HL-60 (cell line): ENCODE data around the gene ERVK3-1.

Experiments
- GABPA ChIP-seq: IDR thresholded peaks from 2 replicates; pipeline ENCODE4 v1.6.1; 2012; ENCODE audit warnings: low read depth
- POLR2AphosphoS5 ChIP-seq: IDR thresholded peaks from 2 replicates; pipeline ENCODE4 v1.6.1; 2012; ENCODE audit warnings: low read depth
- SPI1 ChIP-seq: IDR thresholded peaks from 2 replicates; pipeline ENCODE4 v1.6.1; 2012; ENCODE audit warnings: low read depth, mild to moderate bottlenecking, borderline replicate concordance
- TF ChIP-seq, protein P1 (sequence below): IDR thresholded peaks from one replicate; pipeline ENCODE4 v1.5.1; 2011; ENCODE audit warnings: low read length, control low read depth, inconsistent platforms; ENCODE audit not compliant: insufficient read depth
- TF ChIP-seq, protein P2 (sequence below): IDR thresholded peaks from 2 replicates; pipeline ENCODE4 v1.6.1; 2012; ENCODE audit warnings: low read depth; ENCODE audit not compliant: insufficient replicate concordance

DNA sequence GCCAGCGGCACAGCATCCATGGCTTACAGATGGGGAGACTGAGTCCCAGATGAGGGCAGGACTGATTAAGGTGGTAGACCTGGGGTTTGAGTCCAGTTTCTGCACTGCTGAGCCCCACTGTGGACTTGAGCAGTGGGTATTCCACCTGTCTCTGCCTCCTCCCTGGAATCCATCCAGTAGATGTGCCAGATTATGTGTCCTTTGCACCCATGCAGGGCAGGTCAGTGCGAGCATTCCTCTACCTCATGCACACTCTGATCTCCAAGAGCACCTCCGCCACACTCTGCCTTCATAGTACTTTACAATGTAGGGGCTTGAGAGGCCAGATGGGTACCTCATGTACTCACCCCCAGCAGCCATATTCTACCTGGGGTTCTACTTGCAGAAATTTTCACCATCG is 31.6 kb downstream of the ERVK3-1 start:
- TF ChIP-seq, protein P1, sequence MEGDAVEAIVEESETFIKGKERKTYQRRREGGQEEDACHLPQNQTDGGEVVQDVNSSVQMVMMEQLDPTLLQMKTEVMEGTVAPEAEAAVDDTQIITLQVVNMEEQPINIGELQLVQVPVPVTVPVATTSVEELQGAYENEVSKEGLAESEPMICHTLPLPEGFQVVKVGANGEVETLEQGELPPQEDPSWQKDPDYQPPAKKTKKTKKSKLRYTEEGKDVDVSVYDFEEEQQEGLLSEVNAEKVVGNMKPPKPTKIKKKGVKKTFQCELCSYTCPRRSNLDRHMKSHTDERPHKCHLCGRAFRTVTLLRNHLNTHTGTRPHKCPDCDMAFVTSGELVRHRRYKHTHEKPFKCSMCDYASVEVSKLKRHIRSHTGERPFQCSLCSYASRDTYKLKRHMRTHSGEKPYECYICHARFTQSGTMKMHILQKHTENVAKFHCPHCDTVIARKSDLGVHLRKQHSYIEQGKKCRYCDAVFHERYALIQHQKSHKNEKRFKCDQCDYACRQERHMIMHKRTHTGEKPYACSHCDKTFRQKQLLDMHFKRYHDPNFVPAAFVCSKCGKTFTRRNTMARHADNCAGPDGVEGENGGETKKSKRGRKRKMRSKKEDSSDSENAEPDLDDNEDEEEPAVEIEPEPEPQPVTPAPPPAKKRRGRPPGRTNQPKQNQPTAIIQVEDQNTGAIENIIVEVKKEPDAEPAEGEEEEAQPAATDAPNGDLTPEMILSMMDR, result no peak
- TF ChIP-seq SPI1, result no peak
- TF ChIP-seq POLR2AphosphoS5, result no peak
- TF ChIP-seq, protein P2, sequence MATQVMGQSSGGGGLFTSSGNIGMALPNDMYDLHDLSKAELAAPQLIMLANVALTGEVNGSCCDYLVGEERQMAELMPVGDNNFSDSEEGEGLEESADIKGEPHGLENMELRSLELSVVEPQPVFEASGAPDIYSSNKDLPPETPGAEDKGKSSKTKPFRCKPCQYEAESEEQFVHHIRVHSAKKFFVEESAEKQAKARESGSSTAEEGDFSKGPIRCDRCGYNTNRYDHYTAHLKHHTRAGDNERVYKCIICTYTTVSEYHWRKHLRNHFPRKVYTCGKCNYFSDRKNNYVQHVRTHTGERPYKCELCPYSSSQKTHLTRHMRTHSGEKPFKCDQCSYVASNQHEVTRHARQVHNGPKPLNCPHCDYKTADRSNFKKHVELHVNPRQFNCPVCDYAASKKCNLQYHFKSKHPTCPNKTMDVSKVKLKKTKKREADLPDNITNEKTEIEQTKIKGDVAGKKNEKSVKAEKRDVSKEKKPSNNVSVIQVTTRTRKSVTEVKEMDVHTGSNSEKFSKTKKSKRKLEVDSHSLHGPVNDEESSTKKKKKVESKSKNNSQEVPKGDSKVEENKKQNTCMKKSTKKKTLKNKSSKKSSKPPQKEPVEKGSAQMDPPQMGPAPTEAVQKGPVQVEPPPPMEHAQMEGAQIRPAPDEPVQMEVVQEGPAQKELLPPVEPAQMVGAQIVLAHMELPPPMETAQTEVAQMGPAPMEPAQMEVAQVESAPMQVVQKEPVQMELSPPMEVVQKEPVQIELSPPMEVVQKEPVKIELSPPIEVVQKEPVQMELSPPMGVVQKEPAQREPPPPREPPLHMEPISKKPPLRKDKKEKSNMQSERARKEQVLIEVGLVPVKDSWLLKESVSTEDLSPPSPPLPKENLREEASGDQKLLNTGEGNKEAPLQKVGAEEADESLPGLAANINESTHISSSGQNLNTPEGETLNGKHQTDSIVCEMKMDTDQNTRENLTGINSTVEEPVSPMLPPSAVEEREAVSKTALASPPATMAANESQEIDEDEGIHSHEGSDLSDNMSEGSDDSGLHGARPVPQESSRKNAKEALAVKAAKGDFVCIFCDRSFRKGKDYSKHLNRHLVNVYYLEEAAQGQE, result no peak
- no peak for TF ChIP-seq GABPA
